MM.1S (cell line): Measurements from ENCODE around the gene MAP2.

Experiments used
- DNase-seq: peaks from one replicate; pipeline ENCODE4 v3.0.0-alpha.2; 2015
- H2AFZ ChIP-seq: fragments of 300-600 bp; sonication (generic); 2 replicates; pipeline ENCODE4 v1.6.0; 2016; ENCODE audit warnings: antibody characterized with exemption, low read length
- H3F3A ChIP-seq: fragments of 300-600 bp; sonication (generic); 2 replicates; pipeline ENCODE4 v1.6.1; 2016; ENCODE audit warnings: mild to moderate bottlenecking, antibody characterized with exemption, low read length, moderate library complexity, mixed read lengths; ENCODE audit not compliant: insufficient read depth
- H3K27ac ChIP-seq: fragments of 300-600 bp; sonication (generic); 2 replicates; pipeline ENCODE4 v1.5.1; 2016; ENCODE audit warnings: mild to moderate bottlenecking, low read length
- H3K27me3 ChIP-seq: fragments of 300-600 bp; sonication (generic); replicated peaks from 2 replicates; pipeline ENCODE4 v1.6.0; 2016; ENCODE audit warnings: low read length; ENCODE audit not compliant: insufficient read depth
- H3K36me3 ChIP-seq: fragments of 300-600 bp; sonication (generic); replicated peaks from 2 replicates; pipeline ENCODE4 v1.6.1; 2016; ENCODE audit warnings: mild to moderate bottlenecking, low read length, mixed read lengths; ENCODE audit not compliant: insufficient read depth
- H3K4me1 ChIP-seq: fragments of 300-600 bp; sonication (generic); 2 replicates; pipeline ENCODE4 v1.6.1; 2016; ENCODE audit warnings: low read length, mixed read lengths
- H3K4me2 ChIP-seq: fragments of 300-600 bp; sonication (generic); 2 replicates; pipeline ENCODE4 v1.6.0; 2016; ENCODE audit warnings: low read depth, low read length
- H3K4me3 ChIP-seq: fragments of 300-600 bp; sonication (generic); 2 replicates; pipeline ENCODE4 v1.5.1; 2016; ENCODE audit warnings: low read length, mixed read lengths
- H3K79me2 ChIP-seq: fragments of 300-600 bp; sonication (generic); 2 replicates; pipeline ENCODE4 v1.6.1; 2016; ENCODE audit warnings: mixed run types, low read length, mixed read lengths
- H3K9ac ChIP-seq: fragments of 300-600 bp; sonication (generic); 2 replicates; pipeline ENCODE4 v1.6.1; 2016; ENCODE audit warnings: low read length, mixed read lengths
- H3K9me2 ChIP-seq: fragments of 300-600 bp; sonication (generic); replicated peaks from 2 replicates; pipeline ENCODE4 v1.6.1; 2016; ENCODE audit warnings: mild to moderate bottlenecking, low read length, mixed read lengths; ENCODE audit not compliant: insufficient read depth
- H3K9me3 ChIP-seq: fragments of 300-600 bp; sonication (generic); replicated peaks from 2 replicates; pipeline ENCODE4 v1.6.1; 2016; ENCODE audit warnings: mild to moderate bottlenecking, low read length, mixed read lengths; ENCODE audit not compliant: insufficient read depth
- H4K20me1 ChIP-seq: fragments of 300-600 bp; sonication (generic); 2 replicates; pipeline ENCODE4 v1.6.1; 2016; ENCODE audit warnings: mild to moderate bottlenecking, low read length, moderate library complexity, mixed read lengths; ENCODE audit not compliant: insufficient read depth
- CTCF ChIP-seq: fragments of 300-600 bp; sonication (generic); IDR thresholded peaks from 2 replicates; pipeline ENCODE4 v1.5.1; 2016; ENCODE audit warnings: antibody characterized with exemption, low read length, mixed read lengths
- EZH2 ChIP-seq: fragments of 300-600 bp; sonication (generic); optimal IDR thresholded peaks from 2 replicates; pipeline ENCODE3; 2017; ENCODE audit warnings: low read depth, mild to moderate bottlenecking, antibody characterized with exemption, low read length, mixed read lengths
- EZH2phosphoT487 ChIP-seq: fragments of 300-600 bp; sonication (generic); IDR thresholded peaks from 2 replicates; pipeline ENCODE4 v1.6.1; 2018; ENCODE audit warnings: antibody characterized with exemption, low read length

Gene MAP2

GRCh38 chr2:209601497-209601896, 177.7 kb downstream of the MAP2 start:
- Histone ChIP-seq H4K20me1 (no peaks in the 10 kb centered on the region), H3K36me3 (no peaks in the 10 kb centered on the region), H3K9ac (no peak overlapping the region), H3K4me2 (no peak overlapping the region), H2AFZ (no peak overlapping the region), H3K9me3 (no peaks in the 10 kb centered on the region), H3K9me2 (no peaks in the 10 kb centered on the region), H3K4me1 (no peaks in the 10 kb centered on the region), H3F3A (no peaks in the 10 kb centered on the region), H3K27ac (no peak overlapping the region), H3K4me3 (no peak overlapping the region), H3K27me3 (no peaks in the 10 kb centered on the region), H3K79me2 (no peaks in the 10 kb centered on the region)
- DNase-seq, result no peak
- TF ChIP-seq EZH2 (no peak), EZH2phosphoT487 (no peak)

GRCh38 chr2:209602259-209602658, 178.4 kb downstream of the MAP2 start:
- Histone ChIP-seq H3K27me3 (no peaks in the 10 kb centered on the region), H3K36me3 (no peaks in the 10 kb centered on the region), H3F3A (no peaks in the 10 kb centered on the region), H3K4me1 (no peaks in the 10 kb centered on the region), H3K9ac (no peak overlapping the region), H3K9me3 (no peaks in the 10 kb centered on the region), H3K79me2 (no peaks in the 10 kb centered on the region), H3K4me2 (no peak overlapping the region), H2AFZ (no peak overlapping the region), H3K9me2 (no peaks in the 10 kb centered on the region), H4K20me1 (no peaks in the 10 kb centered on the region), H3K27ac (no peak overlapping the region), H3K4me3 (no peak overlapping the region)
- TF ChIP-seq CTCF (no peak), EZH2phosphoT487 (no peak), EZH2 (no peak)
- no peak for DNase-seq

- no peak for DNase-seq
- Histone ChIP-seq H3K79me2 (no peaks in the 10 kb centered on the region), H3K27ac (no peak overlapping the region), H3K4me1 (no peaks in the 10 kb centered on the region), H3K4me3 (no peak overlapping the region), H3F3A (no peaks in the 10 kb centered on the region), H3K36me3 (no peaks in the 10 kb centered on the region), H4K20me1 (no peaks in the 10 kb centered on the region), H2AFZ (no peak overlapping the region), H3K9me2 (no peaks in the 10 kb centered on the region), H3K9me3 (no peaks in the 10 kb centered on the region), H3K4me2 (no peak overlapping the region), H3K27me3 (no peaks in the 10 kb centered on the region), H3K9ac (no peak overlapping the region)
- TF ChIP-seq EZH2phosphoT487 (no peak), CTCF (no peak), EZH2 (no peak)
Measured at GRCh38 chr2:209609531-209609930, 185.7 kb downstream of the MAP2 start.

GRCh38 chr2:209610631-209611030, 186.8 kb downstream of the MAP2 start:
- Histone ChIP-seq H3K9me3 (no peaks in the 10 kb centered on the region), H3K9me2 (no peaks in the 10 kb centered on the region), H3K9ac (no peak overlapping the region), H4K20me1 (no peaks in the 10 kb centered on the region), H3K4me1 (no peaks in the 10 kb centered on the region), H3K27me3 (no peaks in the 10 kb centered on the region), H3K4me3 (no peak overlapping the region), H3F3A (no peaks in the 10 kb centered on the region), H2AFZ (no peak overlapping the region), H3K27ac (no peak overlapping the region), H3K4me2 (no peak overlapping the region), H3K79me2 (no peaks in the 10 kb centered on the region), H3K36me3 (no peaks in the 10 kb centered on the region)
- TF ChIP-seq EZH2 (no peak), CTCF (no peak), EZH2phosphoT487 (no peak)
- DNase-seq, result no peak
